B cell (primary cell): ENCODE data around the gene TNXB. TPM values are rescaled to one million over a fixed set of nuclear protein-coding genes. Genes with fewer than 3 reads are reported as not detected.

ENCODE experiments used
- ATAC-seq: fragments of 200-7000 bp; cut with Tn5 transposase; one replicate; pipeline ENCODE4 v1.10.0; 2021; ENCODE audit warnings: low read depth, mild to moderate bottlenecking, moderate number of reproducible peaks, moderate library complexity
- CTCF ChIA-PET: fragments of 350-600 bp; sonication (Branson Sonifier 250); formaldehyde crosslinking; loops from one replicate; lab custom pipeline; 2021; ENCODE audit warnings: antibody characterized with exemption, inconsistent platforms; lab: Charles Lee
- POLR2A ChIA-PET: fragments of 350-600 bp; sonication (Branson Sonifier 250); formaldehyde crosslinking; loops from one replicate; lab custom pipeline; 2021; ENCODE audit warnings: antibody characterized with exemption; lab: Charles Lee
- DNase-seq: peaks from one replicate; pipeline ENCODE4 v3.0.0; 2013
- H2AFZ ChIP-seq: 2 replicates; pipeline ENCODE4 v1.6.1; 2012; ENCODE audit warnings: mild to moderate bottlenecking, low read depth, low read length; ENCODE audit not compliant: insufficient read depth, poor library complexity, severe bottlenecking
- H3K27ac ChIP-seq, 2 donors: 1 replicate in 1 of 2; 2 replicates in 1 of 2; pipeline ENCODE4 v1.5.1; 2012 to 2013; ENCODE audit warnings: low read length in 2 of 2, mild to moderate bottlenecking in 2 of 2, moderate library complexity in 1 of 2
- H3K27me3 ChIP-seq, 4 experiments: fragments of 200-600 bp in 1 of 4; sonication (generic) in 1 of 4; replicated peaks in 1 of 4; 1 replicate in 2 of 4; 2 replicates in 2 of 4; pipeline versions ENCODE4 v1.6.1 to v1.7.0; 2013 to 2016; ENCODE audit warnings: low read length in 3 of 4, mild to moderate bottlenecking in 2 of 4, mixed read lengths in 1 of 4, moderate library complexity in 1 of 4; ENCODE audit not compliant: insufficient read depth in 4 of 4, control insufficient read depth in 3 of 4; ENCODE audit errors: control extremely low read depth in 1 of 4
- H3K36me3 ChIP-seq, 2 experiments: replicated peaks in 1 of 2; 1 replicate in 1 of 2; 2 replicates in 1 of 2; pipeline versions ENCODE4 v1.6.1 to v1.7.1; 2013; ENCODE audit warnings: low read length in 1 of 2; ENCODE audit not compliant: insufficient read depth in 2 of 2, control insufficient read depth in 1 of 2; ENCODE audit errors: control extremely low read depth in 1 of 2, extremely low read depth in 1 of 2
- H3K4me1 ChIP-seq, 2 donors: fragments of 200-600 bp in 1 of 2; sonication (generic) in 1 of 2; 1 replicate in 1 of 2; 2 replicates in 1 of 2; pipeline versions ENCODE4 v1.5.1 to v1.6.1; 2013 to 2017; ENCODE audit warnings: low read length in 2 of 2; ENCODE audit not compliant: control insufficient read depth in 2 of 2, insufficient read depth in 2 of 2
- H3K4me2 ChIP-seq: replicated peaks from 2 replicates; pipeline ENCODE3; 2012; ENCODE audit warnings: mild to moderate bottlenecking, low read depth, low read length; ENCODE audit not compliant: poor library complexity, severe bottlenecking
- H3K4me3 ChIP-seq, 5 experiments: fragments of 200-600 bp in 1 of 5; sonication (generic) in 1 of 5; 1 replicate in 3 of 5; 2 replicates in 2 of 5; pipeline versions ENCODE4 v1.5.1 to v1.7.0; 2011 to 2016; ENCODE audit warnings: low read length in 4 of 5, mild to moderate bottlenecking in 4 of 5, low read depth in 2 of 5, control low read depth in 1 of 5, moderate library complexity in 1 of 5; ENCODE audit not compliant: insufficient read depth in 1 of 5; ENCODE audit errors: control extremely low read depth in 1 of 5, extremely low read depth in 1 of 5
- H3K79me2 ChIP-seq: fragments of 200-600 bp; sonication (generic); one replicate; pipeline ENCODE4 v1.6.0; 2016; ENCODE audit warnings: low read length; ENCODE audit not compliant: control insufficient read depth, insufficient read depth
- H3K9ac ChIP-seq: fragments of 200-600 bp; sonication (generic); 2 replicates; pipeline ENCODE4 v1.6.1; 2017; ENCODE audit warnings: mild to moderate bottlenecking, low read length, moderate library complexity
- H3K9me3 ChIP-seq, 3 donors: one replicate each; pipeline versions ENCODE4 v1.6.1 to v1.7.1; 2013; ENCODE audit warnings: low read length in 2 of 3; ENCODE audit not compliant: control insufficient read depth in 2 of 3, insufficient read depth in 1 of 3; ENCODE audit errors: control extremely low read depth in 1 of 3
- H4K20me1 ChIP-seq: 2 replicates; pipeline ENCODE4 v1.6.0; 2012; ENCODE audit warnings: mild to moderate bottlenecking, low read length; ENCODE audit not compliant: insufficient read depth, control insufficient read depth, poor library complexity, severe bottlenecking
- H3K27ac Mint-ChIP-seq: one replicate; pipeline ENCODE4 v1.8.0; 2021; ENCODE audit warnings: mixed read lengths
- H3K27me3 Mint-ChIP-seq: one replicate; pipeline ENCODE4 v1.8.0; 2021; ENCODE audit warnings: mixed read lengths
- H3K4me1 Mint-ChIP-seq: one replicate; pipeline ENCODE4 v1.8.0; 2021; ENCODE audit warnings: mixed read lengths
- H3K4me3 Mint-ChIP-seq: one replicate; pipeline ENCODE4 v1.8.0; 2021; ENCODE audit warnings: mixed read lengths
- H3K9me3 Mint-ChIP-seq: one replicate; pipeline ENCODE4 v1.8.0; 2022; ENCODE audit warnings: mixed read lengths; ENCODE audit not compliant: insufficient read depth
- EZH2 ChIP-seq: IDR thresholded peaks from 2 replicates; pipeline ENCODE4 v1.6.1; 2012; ENCODE audit warnings: borderline replicate concordance, low read depth, mild to moderate bottlenecking, moderate library complexity, low read length; ENCODE audit not compliant: insufficient read depth, poor library complexity, severe bottlenecking
- WGBS: methylation state at CpG from one replicate; pipeline ENCODE4 v1.1.5; 2013; ENCODE audit warnings: missing lambda C conversion rate; ENCODE audit not compliant: insufficient coverage; 5-methylcytosine and 5-hydroxymethylcytosine counted together
- intact Hi-C: fragments of 100-400 bp; cut with micrococcal nuclease; formaldehyde crosslinking; loops from one replicate; pipeline ENCODE4 v1.10.0; 2022
- polyA plus RNA-seq: library from polyadenylated mRNA; depleted of rRNA; stranded (reverse); fragments of >200 nt; gene quantifications from 2 replicates; pipeline ENCODE4 v1.2.3, GENCODE V29; 2012
- total RNA-seq, 2 donors: library from RNA; stranded (reverse); fragments of 120-200 nt in 1 of 2; gene quantifications; 1 replicate in 1 of 2; 2 replicates in 1 of 2; pipeline versions ENCODE4 v1.2.3 to v1.2.4, GENCODE V29; 2013 to 2022
- TF ChIP-seq, protein P1 (sequence below): fragments of 200-600 bp; IDR thresholded peaks from one replicate; pipeline ENCODE4 v1.8.0; 2022; ENCODE audit warnings: antibody characterized with exemption, mild to moderate bottlenecking

Gene TNXB
- total and polyA plus RNA-seq, 2 donors (not counting 1 experiment from before 2014, with no cell fraction given) = 1.4 to 19.0 TPM

DNA sequence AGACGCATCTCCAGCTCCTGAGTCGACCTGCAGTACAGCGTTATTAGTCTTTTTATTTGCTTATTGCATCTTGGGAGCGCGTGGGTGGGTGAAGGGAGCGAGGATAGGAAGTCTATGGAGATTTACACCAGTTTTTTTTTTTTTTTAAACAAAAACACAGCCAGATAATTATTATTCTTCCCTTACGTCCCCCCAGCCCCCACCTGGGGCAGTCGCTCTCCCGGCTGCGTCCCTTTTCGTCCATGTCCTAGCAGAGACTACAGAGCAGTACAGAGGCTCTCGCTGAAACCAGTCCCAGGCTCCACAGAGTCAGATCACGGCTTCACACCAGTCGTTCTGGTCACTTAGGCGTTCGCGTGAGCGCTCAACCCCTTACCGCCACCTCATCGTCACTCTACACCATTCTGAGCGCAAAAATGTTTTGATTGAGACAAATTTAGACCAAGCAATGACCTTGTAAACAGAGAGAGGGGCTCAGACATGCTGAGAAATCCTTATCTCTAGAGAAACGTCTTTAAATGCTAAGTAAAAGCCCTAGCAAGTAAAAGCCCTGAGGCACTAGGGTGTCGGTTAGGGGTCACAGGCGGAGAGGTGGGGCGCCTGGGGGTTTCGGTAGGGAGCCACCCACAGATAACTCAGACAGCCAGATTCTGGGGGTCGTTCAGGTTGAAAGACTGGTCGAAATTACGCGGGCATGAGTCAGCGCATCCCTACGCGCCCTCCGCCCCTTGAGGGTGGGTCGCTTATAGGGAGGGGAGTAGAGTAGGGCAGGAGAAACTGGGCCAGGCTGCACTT is 43.8 kb upstream of the TNXB start:
- TF ChIP-seq, protein P1, sequence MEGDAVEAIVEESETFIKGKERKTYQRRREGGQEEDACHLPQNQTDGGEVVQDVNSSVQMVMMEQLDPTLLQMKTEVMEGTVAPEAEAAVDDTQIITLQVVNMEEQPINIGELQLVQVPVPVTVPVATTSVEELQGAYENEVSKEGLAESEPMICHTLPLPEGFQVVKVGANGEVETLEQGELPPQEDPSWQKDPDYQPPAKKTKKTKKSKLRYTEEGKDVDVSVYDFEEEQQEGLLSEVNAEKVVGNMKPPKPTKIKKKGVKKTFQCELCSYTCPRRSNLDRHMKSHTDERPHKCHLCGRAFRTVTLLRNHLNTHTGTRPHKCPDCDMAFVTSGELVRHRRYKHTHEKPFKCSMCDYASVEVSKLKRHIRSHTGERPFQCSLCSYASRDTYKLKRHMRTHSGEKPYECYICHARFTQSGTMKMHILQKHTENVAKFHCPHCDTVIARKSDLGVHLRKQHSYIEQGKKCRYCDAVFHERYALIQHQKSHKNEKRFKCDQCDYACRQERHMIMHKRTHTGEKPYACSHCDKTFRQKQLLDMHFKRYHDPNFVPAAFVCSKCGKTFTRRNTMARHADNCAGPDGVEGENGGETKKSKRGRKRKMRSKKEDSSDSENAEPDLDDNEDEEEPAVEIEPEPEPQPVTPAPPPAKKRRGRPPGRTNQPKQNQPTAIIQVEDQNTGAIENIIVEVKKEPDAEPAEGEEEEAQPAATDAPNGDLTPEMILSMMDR = no peak
- TF ChIP-seq EZH2 = no peak
- H3K27ac ChIP-seq = no peak overlapping the region
- POLR2A ChIA-PET = interaction anchor here (0.6 to 0.7 kb wide), 3 partner anchors 55 to 1535 kb away, joined by 3 to 5 read pairs (median 5); partner anchors contain the start of gene MRPS18B
- peaks cover 0 to 63% (median 25%) of the 10 kb centered on the region in 4 experiments for H3K27me3 ChIP-seq
- intact Hi-C loops = loop anchor here (10.0 kb wide), 1 partner anchor 108 kb away; no protein-coding TSS in a partner anchor
- DNase-seq = no peak
- WGBS = 64% methylated on average over 27 of the region's 35 CpGs
- CTCF ChIA-PET = interaction anchor here (0.5 to 0.7 kb wide), 3 partner anchors 92 to 1195 kb away, joined by 3 to 5 read pairs (median 3); no protein-coding TSS in a partner anchor
- Mint-ChIP-seq H3K4me3 (peak overlapping the region; percentile 99), H3K27me3 (peaks cover 44% of the 10 kb centered on the region), H3K9me3 (no peaks in the 10 kb centered on the region), H3K27ac (no peak overlapping the region), H3K4me1 (peaks cover 57% of the 10 kb centered on the region)
- no peaks in the 10 kb centered on the region for H3K79me2 ChIP-seq
- H3K36me3 ChIP-seq = no peaks in the 10 kb centered on the region
- H4K20me1 ChIP-seq = no peaks in the 10 kb centered on the region
- ATAC-seq = no peak
- no peak overlapping the region for H3K4me3 ChIP-seq
- H3K9ac ChIP-seq = no peak overlapping the region
- H2AFZ ChIP-seq = no peak overlapping the region
- H3K4me1 ChIP-seq = peaks cover 34 to 42% of the 10 kb centered on the region in 2 donors
- peak overlapping the region; percentile 24 for H3K4me2 ChIP-seq
- peaks cover 0 to 16% (median 3%) of the 10 kb centered on the region in 3 donors for H3K9me3 ChIP-seq
